ENCODE data around the gene C2CD3. TPM values are rescaled to one million over a fixed set of nuclear protein-coding genes. Genes with fewer than 3 reads are reported as not detected.

C2CD3 gene
- total and polyA plus RNA-seq, 2 donors (not counting 1 experiment from before 2014, with no cell fraction given): 5.8 to 8.3 TPM

- Histone ChIP-seq H3K9ac (ENCODE audit: insufficient read depth, low read length) (no peak overlapping the region), H3K4me2 (ENCODE audit: extremely low read depth, insufficient read depth, low read length) (no peak overlapping the region), H3K79me2 (ENCODE audit: control insufficient read depth, insufficient read depth, low read length) (no peaks in the 10 kb centered on the region), H4K20me1 (ENCODE audit: control insufficient read depth, extremely low read depth, insufficient read depth, low read length) (no peaks in the 10 kb centered on the region), H3K27me3 (ENCODE audit: control insufficient read depth, insufficient read depth, low read length) (no peaks in the 10 kb centered on the region), H3K4me1 (ENCODE audit: control insufficient read depth, extremely low read depth, insufficient read depth, low read length) (no peaks in the 10 kb centered on the region), H3K36me3 (ENCODE audit: control insufficient read depth, insufficient read depth, low read length) (no peaks in the 10 kb centered on the region), H3K9me3 (ENCODE audit: control insufficient read depth, insufficient read depth, low read depth, low read length) (no peaks in the 10 kb centered on the region), H3K27ac (ENCODE audit: insufficient read depth, low read length) (no peak overlapping the region), H3K4me3 (replicated peaks in 1 of 4; ENCODE audit: control extremely low read depth in 1 of 4, insufficient read depth in 1 of 4, low read depth in 3 of 4, low read length in 4 of 4) (no peak overlapping the region), H2AFZ (ENCODE audit: low read length) (no peak overlapping the region)
- TF ChIP-seq, protein P1, sequence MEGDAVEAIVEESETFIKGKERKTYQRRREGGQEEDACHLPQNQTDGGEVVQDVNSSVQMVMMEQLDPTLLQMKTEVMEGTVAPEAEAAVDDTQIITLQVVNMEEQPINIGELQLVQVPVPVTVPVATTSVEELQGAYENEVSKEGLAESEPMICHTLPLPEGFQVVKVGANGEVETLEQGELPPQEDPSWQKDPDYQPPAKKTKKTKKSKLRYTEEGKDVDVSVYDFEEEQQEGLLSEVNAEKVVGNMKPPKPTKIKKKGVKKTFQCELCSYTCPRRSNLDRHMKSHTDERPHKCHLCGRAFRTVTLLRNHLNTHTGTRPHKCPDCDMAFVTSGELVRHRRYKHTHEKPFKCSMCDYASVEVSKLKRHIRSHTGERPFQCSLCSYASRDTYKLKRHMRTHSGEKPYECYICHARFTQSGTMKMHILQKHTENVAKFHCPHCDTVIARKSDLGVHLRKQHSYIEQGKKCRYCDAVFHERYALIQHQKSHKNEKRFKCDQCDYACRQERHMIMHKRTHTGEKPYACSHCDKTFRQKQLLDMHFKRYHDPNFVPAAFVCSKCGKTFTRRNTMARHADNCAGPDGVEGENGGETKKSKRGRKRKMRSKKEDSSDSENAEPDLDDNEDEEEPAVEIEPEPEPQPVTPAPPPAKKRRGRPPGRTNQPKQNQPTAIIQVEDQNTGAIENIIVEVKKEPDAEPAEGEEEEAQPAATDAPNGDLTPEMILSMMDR (conservative IDR thresholded peaks at IDR 0.05 in 1 of 2, IDR thresholded peaks at IDR 0.05 in 1 of 2; ENCODE audit: low read depth in 1 of 2, low read length in 2 of 2): no peak
- TF ChIP-seq EZH2 (IDR thresholded peaks at IDR 0.05; ENCODE audit: low read length, missing control alignments): no peak
- DNase-seq (ENCODE audit: low read depth in 2 of 2): no peak
These were observed 160.2 kb downstream of the C2CD3 start for GRCh38 chr11:74010306-74011300.

GRCh38 chr11:74009675-74010305, 161.0 kb downstream of the C2CD3 start:
- no peak for DNase-seq (ENCODE audit: low read depth in 2 of 2)
- Histone ChIP-seq H3K4me2 (ENCODE audit: extremely low read depth, insufficient read depth, low read length) (no peak overlapping the region), H2AFZ (ENCODE audit: low read length) (no peak overlapping the region), H4K20me1 (ENCODE audit: control insufficient read depth, extremely low read depth, insufficient read depth, low read length) (no peaks in the 10 kb centered on the region), H3K36me3 (ENCODE audit: control insufficient read depth, insufficient read depth, low read length) (no peaks in the 10 kb centered on the region), H3K4me1 (ENCODE audit: control insufficient read depth, extremely low read depth, insufficient read depth, low read length) (no peaks in the 10 kb centered on the region), H3K9me3 (ENCODE audit: control insufficient read depth, insufficient read depth, low read depth, low read length) (no peaks in the 10 kb centered on the region), H3K4me3 (replicated peaks in 1 of 4; ENCODE audit: control extremely low read depth in 1 of 4, insufficient read depth in 1 of 4, low read depth in 3 of 4, low read length in 4 of 4) (no peak overlapping the region), H3K27ac (ENCODE audit: insufficient read depth, low read length) (no peak overlapping the region), H3K9ac (ENCODE audit: insufficient read depth, low read length) (no peak overlapping the region), H3K79me2 (ENCODE audit: control insufficient read depth, insufficient read depth, low read length) (no peaks in the 10 kb centered on the region), H3K27me3 (ENCODE audit: control insufficient read depth, insufficient read depth, low read length) (no peaks in the 10 kb centered on the region)
- TF ChIP-seq, protein P1 (conservative IDR thresholded peaks at IDR 0.05 in 1 of 2, IDR thresholded peaks at IDR 0.05 in 1 of 2; ENCODE audit: low read depth in 1 of 2, low read length in 2 of 2): no peak
- TF ChIP-seq EZH2 (IDR thresholded peaks at IDR 0.05; ENCODE audit: low read length, missing control alignments): no peak

GRCh38 chr11:74009230-74009547, 161.6 kb downstream of the C2CD3 start:
- no peak overlapping the region for H3K27ac ChIP-seq (ENCODE audit: insufficient read depth, low read length)
- no peak overlapping the region for H3K4me3 ChIP-seq (replicated peaks in 1 of 4; ENCODE audit: control extremely low read depth in 1 of 4, insufficient read depth in 1 of 4, low read depth in 3 of 4, low read length in 4 of 4)
- no peak overlapping the region for H3K9ac ChIP-seq (ENCODE audit: insufficient read depth, low read length)
- no peaks in the 10 kb centered on the region for H3K27me3 ChIP-seq (ENCODE audit: control insufficient read depth, insufficient read depth, low read length)
- no peak for TF ChIP-seq EZH2 (IDR thresholded peaks at IDR 0.05; ENCODE audit: low read length, missing control alignments)
- TF ChIP-seq, protein P1 (conservative IDR thresholded peaks at IDR 0.05 in 1 of 2, IDR thresholded peaks at IDR 0.05 in 1 of 2; ENCODE audit: low read depth in 1 of 2, low read length in 2 of 2): no peak
- no peak overlapping the region for H2AFZ ChIP-seq (ENCODE audit: low read length)
- no peaks in the 10 kb centered on the region for H3K4me1 ChIP-seq (ENCODE audit: control insufficient read depth, extremely low read depth, insufficient read depth, low read length)
- no peaks in the 10 kb centered on the region for H3K9me3 ChIP-seq (ENCODE audit: control insufficient read depth, insufficient read depth, low read depth, low read length)
- no peaks in the 10 kb centered on the region for H3K79me2 ChIP-seq (ENCODE audit: control insufficient read depth, insufficient read depth, low read length)
- H4K20me1 ChIP-seq (ENCODE audit: control insufficient read depth, extremely low read depth, insufficient read depth, low read length): no peaks in the 10 kb centered on the region
- H3K36me3 ChIP-seq (ENCODE audit: control insufficient read depth, insufficient read depth, low read length): no peaks in the 10 kb centered on the region
- no peak overlapping the region for H3K4me2 ChIP-seq (ENCODE audit: extremely low read depth, insufficient read depth, low read length)
- no peak for DNase-seq (ENCODE audit: low read depth in 2 of 2)
